ENCODE results near the gene SLITRK5. TPM values are rescaled to one million over a fixed set of nuclear protein-coding genes. Genes with fewer than 3 reads are reported as not detected.

The SLITRK5 gene
- under 0.01 and 0.20 TPM in 2 replicates for total RNA-seq

GRCh38 chr13:87671031-87671752, at the start of gene SLITRK5:
Gene SLITRK5, plus strand, starts transcription at chr13:87671371. Its CDS starts 4,018 bp downstream, at chr13:87675389.
- peak; percentile 65 for DNase-seq (ENCODE audit: low read depth)

GRCh38 chr13:87622971-87623370, 48.2 kb upstream of the SLITRK5 start:
- no peak for DNase-seq (ENCODE audit: low read depth)

DNA sequence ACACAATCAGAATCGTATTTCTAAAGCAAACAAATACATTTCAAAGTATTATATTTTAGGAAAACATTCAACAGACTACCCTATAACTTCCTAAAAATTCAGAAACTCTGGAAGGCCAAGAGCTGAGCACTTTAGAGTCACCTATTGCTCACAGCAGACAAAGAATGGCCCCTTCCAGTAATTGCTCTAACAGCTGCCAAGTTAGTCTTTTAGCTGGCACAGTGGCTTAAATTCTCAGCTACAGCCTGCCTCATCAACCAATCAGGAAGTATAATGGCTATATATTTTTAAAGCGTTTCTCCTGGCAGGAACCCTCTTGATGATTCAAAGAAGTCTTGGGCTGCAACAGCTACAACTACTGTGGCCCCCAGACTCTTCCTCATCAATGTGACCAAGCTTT, 14.9 kb upstream of the SLITRK5 start:
- DNase-seq (ENCODE audit: low read depth) = peak; percentile 69

DNA sequence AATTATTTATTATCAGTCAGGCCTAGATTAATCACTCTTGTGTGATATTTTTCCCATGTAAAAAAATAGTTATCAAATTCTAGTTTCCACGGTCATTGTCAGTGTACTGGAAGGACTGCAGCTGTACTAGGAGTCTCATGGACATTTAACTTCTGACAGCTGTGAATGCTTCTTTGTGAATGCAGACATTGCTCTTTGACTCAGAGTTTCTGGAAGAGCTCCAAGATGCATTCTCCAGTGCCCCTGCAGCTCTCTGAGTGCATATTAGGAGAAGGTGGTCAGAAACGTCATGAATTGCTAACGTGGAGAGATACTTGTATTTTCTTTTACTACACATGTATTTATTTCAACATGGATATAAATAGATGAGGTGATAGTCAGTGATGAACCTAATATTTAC, 9.7 kb upstream of the SLITRK5 start:
- DNase-seq (ENCODE audit: low read depth) = peak; percentile 72

- no peak for DNase-seq (ENCODE audit: low read depth)
Measured at GRCh38 chr13:87666831-87667230, 4.3 kb upstream of the SLITRK5 start.

DNA sequence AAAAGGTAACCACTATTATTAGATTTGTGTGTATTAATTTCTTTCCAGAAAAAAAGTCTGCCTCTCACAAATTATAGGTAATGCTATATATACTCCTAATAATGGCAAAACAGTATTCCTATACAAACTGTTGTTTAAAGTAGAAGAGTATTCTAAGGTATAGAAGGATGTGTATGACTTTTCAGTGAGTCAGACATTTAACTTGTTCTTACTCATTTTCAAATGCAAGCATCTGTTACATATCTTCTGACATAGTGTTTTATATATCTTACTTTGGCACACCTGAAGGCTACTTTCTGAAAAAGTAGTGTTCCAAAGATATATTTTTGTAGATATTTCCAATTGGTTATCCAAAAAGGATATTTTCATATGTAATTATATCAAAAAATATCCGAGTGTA, 3.5 kb upstream of the SLITRK5 start:
- DNase-seq (ENCODE audit: low read depth) = no peak

DNA sequence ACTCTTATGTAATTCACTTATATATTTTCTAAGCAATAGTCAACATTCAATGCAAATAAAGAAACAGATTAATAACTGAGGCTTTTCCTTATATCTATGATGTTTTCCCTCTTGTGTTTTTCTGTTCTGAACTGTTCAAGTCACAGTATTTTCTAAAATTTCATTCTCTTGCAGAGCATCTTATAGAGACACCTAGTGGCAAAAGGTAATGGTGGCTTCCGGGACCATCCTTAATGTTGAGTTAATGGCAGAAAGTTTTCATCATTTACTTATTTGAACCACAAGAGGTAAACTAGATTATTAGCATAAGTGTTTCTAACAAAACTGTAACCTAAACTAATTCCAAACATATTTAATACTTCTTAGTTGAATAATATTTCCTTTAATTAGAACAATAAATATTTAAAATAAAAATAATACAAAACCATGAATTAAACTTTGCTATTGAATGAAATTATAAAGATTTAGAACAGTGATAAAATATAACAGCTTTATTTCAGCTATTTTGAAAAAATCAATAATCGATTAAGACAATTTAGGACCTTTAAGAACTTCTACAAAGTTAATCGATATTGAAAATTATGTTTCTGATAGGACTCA, 1.7 kb upstream of the SLITRK5 start:
- peak; percentile 53 for DNase-seq (ENCODE audit: low read depth)

- DNase-seq (ENCODE audit: low read depth) = no peak
Measured at GRCh38 chr13:87671753-87672605, 808 bp downstream of the SLITRK5 start.

- DNase-seq (ENCODE audit: low read depth) = no peak
Measured at GRCh38 chr13:87674247-87674738, 3.1 kb downstream of the SLITRK5 start.

GRCh38 chr13:87675851-87676250, 4.7 kb downstream of the SLITRK5 start:
- no peak for DNase-seq (ENCODE audit: low read depth)

DNA sequence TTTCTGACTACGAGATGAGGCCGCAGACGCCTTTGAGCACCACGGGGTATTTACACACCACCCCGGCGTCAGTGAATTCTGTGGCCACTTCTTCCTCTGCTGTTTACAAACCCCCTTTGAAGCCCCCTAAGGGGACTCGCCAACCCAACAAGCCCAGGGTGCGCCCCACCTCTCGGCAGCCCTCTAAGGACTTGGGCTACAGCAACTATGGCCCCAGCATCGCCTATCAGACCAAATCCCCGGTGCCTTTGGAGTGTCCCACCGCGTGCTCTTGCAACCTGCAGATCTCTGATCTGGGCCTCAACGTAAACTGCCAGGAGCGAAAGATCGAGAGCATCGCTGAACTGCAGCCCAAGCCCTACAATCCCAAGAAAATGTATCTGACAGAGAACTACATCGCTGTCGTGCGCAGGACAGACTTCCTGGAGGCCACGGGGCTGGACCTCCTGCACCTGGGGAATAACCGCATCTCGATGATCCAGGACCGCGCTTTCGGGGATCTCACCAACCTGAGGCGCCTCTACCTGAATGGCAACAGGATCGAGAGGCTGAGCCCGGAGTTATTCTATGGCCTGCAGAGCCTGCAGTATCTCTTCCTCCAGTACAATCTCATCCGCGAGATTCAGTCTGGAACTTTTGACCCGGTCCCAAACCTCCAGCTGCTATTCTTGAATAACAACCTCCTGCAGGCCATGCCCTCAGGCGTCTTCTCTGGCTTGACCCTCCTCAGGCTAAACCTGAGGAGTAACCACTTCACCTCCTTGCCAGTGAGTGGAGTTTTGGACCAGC, 5.3 kb downstream of the SLITRK5 start:
- DNase-seq (ENCODE audit: low read depth) = no peak

DNA sequence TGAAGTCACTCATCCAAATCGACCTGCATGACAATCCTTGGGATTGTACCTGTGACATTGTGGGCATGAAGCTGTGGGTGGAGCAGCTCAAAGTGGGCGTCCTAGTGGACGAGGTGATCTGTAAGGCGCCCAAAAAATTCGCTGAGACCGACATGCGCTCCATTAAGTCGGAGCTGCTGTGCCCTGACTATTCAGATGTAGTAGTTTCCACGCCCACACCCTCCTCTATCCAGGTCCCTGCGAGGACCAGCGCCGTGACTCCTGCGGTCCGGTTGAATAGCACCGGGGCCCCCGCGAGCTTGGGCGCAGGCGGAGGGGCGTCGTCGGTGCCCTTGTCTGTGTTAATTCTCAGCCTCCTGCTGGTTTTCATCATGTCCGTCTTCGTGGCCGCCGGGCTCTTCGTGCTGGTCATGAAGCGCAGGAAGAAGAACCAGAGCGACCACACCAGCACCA, 5.9 kb downstream of the SLITRK5 start:
- no peak for DNase-seq (ENCODE audit: low read depth)

- no peak for DNase-seq (ENCODE audit: low read depth)
Measured at GRCh38 chr13:87677496-87678371, 6.6 kb downstream of the SLITRK5 start.

DNA sequence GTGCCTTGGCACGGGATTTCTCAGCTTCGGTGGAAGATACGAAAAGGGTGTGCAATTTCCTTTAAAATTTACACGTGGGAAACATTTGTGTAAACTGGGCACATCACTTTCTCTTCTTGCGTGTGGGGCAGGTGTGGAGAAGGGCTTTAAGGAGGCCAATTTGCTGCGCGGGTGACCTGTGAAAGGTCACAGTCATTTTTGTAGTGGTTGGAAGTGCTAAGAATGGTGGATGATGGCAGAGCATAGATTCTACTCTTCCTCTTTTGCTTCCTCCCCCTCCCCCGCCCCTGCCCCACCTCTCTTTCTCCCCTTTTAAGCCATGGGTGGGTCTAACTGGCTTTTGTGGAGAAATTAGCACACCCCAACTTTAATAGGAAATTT, 7.2 kb downstream of the SLITRK5 start:
- no peak for DNase-seq (ENCODE audit: low read depth)

DNA sequence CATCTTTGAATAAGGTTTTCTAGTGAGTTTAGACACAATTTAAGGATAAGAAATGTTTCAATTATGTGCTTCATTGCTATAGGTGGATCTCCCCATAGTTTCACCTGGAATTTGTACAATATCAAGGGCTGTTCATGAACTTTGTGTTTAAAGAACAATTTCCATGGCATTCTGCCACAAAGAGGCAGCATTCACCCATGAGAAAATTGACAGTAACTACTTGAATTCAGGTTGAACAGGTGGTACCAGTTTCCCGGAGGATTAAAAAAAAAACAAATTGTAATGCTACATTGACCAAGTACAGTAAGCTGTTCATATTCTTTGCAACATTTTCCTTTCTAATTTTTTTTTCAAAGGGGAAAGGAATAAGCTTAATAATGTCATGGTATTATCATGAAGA, 9.1 kb downstream of the SLITRK5 start:
- peak; percentile 62 for DNase-seq (ENCODE audit: low read depth)

DNA sequence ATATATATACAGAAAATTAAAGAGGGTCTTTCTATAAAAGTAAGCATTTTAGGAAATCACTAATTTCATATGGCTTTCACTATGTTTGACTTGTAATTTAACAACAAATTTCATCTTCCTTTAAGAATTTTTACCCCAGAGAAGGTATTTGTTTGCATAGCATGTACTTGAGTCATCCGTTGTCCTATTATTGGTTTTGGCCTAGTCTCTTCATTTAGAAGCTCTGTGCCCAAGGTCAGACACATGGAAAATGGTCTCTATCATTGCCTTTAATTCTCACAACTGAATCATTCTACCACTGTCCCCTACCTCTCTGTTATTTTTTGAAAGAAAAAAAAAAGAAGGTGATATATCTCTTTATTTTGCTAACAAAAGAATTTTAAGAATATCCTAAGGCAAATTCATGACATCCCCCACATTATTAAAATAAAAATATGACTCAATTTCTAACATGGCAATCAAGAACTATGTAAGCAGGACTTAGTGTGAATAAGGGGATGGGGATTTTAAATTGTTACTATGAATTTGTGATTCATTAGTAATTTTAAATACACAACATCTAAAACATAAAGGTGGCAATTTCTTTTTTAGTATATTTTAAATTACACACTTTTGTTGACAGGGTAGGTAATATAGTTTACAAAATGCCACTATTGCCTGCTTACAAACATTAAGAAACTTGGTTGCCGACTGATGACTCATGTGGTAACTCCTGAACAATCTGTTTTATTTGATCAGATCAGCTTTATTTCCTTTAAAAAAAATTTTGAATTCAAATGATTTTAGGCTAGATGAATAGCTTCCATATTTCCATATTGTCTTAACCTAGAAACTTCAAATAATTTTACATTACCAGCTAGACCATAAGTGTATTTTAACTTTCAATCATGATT, 13.9 kb downstream of the SLITRK5 start:
- DNase-seq (ENCODE audit: low read depth) = peak; percentile 33

GRCh38 chr13:87696458-87696857, 25.3 kb downstream of the SLITRK5 start:
- DNase-seq (ENCODE audit: low read depth) = no peak

- DNase-seq (ENCODE audit: low read depth) = no peak
Measured at GRCh38 chr13:87698268-87698667, 27.1 kb downstream of the SLITRK5 start.

GRCh38 chr13:87709947-87710346, 38.8 kb downstream of the SLITRK5 start:
- no peak for DNase-seq (ENCODE audit: low read depth)

GRCh38 chr13:87712012-87712411, 40.8 kb downstream of the SLITRK5 start:
- no peak for DNase-seq (ENCODE audit: low read depth)
